Measurements from ENCODE around the gene CFAP57.

DNA sequence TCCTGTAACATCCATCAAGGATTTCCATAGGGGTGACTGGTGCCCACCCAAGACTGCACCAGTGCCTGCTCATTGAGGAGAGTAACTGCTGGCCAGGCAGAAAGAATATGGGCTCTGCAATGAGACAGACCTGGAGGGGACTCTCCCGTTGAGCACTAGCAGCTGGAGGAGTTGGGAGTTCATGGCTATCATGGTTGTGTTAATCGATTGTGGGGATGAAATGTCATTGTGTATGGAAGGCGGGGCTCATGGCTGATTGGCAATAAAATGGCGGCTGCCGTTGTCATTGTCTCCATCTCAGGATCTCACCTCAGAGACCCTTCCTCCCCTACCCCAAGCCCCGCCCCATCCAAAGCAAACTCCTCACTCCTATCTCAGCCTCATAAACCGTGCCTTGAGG is 101.6 kb downstream of the CFAP57 start:
- TF ChIP-seq, protein P1, sequence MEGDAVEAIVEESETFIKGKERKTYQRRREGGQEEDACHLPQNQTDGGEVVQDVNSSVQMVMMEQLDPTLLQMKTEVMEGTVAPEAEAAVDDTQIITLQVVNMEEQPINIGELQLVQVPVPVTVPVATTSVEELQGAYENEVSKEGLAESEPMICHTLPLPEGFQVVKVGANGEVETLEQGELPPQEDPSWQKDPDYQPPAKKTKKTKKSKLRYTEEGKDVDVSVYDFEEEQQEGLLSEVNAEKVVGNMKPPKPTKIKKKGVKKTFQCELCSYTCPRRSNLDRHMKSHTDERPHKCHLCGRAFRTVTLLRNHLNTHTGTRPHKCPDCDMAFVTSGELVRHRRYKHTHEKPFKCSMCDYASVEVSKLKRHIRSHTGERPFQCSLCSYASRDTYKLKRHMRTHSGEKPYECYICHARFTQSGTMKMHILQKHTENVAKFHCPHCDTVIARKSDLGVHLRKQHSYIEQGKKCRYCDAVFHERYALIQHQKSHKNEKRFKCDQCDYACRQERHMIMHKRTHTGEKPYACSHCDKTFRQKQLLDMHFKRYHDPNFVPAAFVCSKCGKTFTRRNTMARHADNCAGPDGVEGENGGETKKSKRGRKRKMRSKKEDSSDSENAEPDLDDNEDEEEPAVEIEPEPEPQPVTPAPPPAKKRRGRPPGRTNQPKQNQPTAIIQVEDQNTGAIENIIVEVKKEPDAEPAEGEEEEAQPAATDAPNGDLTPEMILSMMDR (IDR thresholded peaks at IDR 0.05) = no peak
- TF ChIP-seq EZH2 (IDR thresholded peaks at IDR 0.05; ENCODE audit: borderline replicate concordance, insufficient read depth, low read depth, low read length, poor library complexity, severe bottlenecking) = no peak
